Right lobe of liver (tissue), 4 donors: Measurements from ENCODE around the gene TM9SF2.

Experiments
- CTCF ChIP-seq, 4 donors: fragments of 200-600 bp in 3 of 4; fragments of 450-650 bp in 1 of 4; IDR thresholded peaks; one replicate each; pipeline versions ENCODE4 v1.5.1 to v1.8.0; 2016 to 2022; ENCODE audit warnings: antibody characterized with exemption in 4 of 4, mild to moderate bottlenecking in 2 of 4
- POLR2A ChIP-seq: fragments of 450-650 bp; IDR thresholded peaks from one replicate; pipeline ENCODE4 v1.6.1; 2017; ENCODE audit warnings: antibody characterized with exemption, mild to moderate bottlenecking
- donor health status: DM: no; HTN: no; CAD: no.
- donor health status: DM: no; HTN: no; CAD: no.
- donor health status: DM: no; HTN: yes; CAD: no.

- TF ChIP-seq CTCF (IDR thresholded peaks at IDR 0.05): no peak
- no peak for TF ChIP-seq POLR2A
Observed at GRCh38 chr13:99553033-99553432, 51.8 kb downstream of the TM9SF2 start.
